K562 (cell line): ENCODE results near the gene ANKLE1. TPM values are rescaled to one million over a fixed set of nuclear protein-coding genes. Genes with fewer than 3 reads are reported as not detected.
A peak's percentile ranks its signal among the peaks of the same experiment; 100 is the strongest.

Experiments
- CEBPZ ChIP-seq: fragments of 150-350 bp; IDR thresholded peaks from 2 replicates; pipeline ENCODE4 v1.6.1; 2014; ENCODE audit warnings: low read depth, mild to moderate bottlenecking, low read length, borderline replicate concordance
- CLOCK ChIP-seq: fragments of 250-450 bp; sonication (Bioruptor Pico); IDR thresholded peaks from 2 replicates; pipeline ENCODE4 v1.4.0; 2020; ENCODE audit warnings: mild to moderate bottlenecking, moderate library complexity, borderline replicate concordance
- E2F6 ChIP-seq, 2 experiments: IDR thresholded peaks; 2 replicates each; pipeline ENCODE4 v1.6.1; 2011; ENCODE audit warnings: borderline replicate concordance in 1 of 2, control low read depth in 1 of 2, low read depth in 1 of 2, low read length in 1 of 2, mild to moderate bottlenecking in 1 of 2, mixed read lengths in 1 of 2, moderate library complexity in 1 of 2; ENCODE audit not compliant: insufficient read depth in 1 of 2, insufficient read length in 1 of 2, poor library complexity in 1 of 2, severe bottlenecking in 1 of 2; ENCODE audit errors: extremely low read depth in 1 of 2
- ELK1 ChIP-seq: sonication (generic); formaldehyde crosslinking; IDR thresholded peaks from 2 replicates; pipeline ENCODE4 v1.8.1; 2022; ENCODE audit warnings: missing genetic modification reagents
- ERF ChIP-seq: fragments of 450-650 bp; formaldehyde crosslinking; IDR thresholded peaks from 2 replicates; pipeline ENCODE4 v1.4.0; 2020; ENCODE audit warnings: mild to moderate bottlenecking, mixed read lengths
- KLF10 ChIP-seq: fragments of 250-450 bp; sonication (Bioruptor Pico); IDR thresholded peaks from 2 replicates; pipeline ENCODE4 v1.6.1; 2021; ENCODE audit warnings: matching md5 sums
- SRF ChIP-seq, 2 experiments: fragments of 250-450, 450-650 bp in 1 of 2; sonication (Bioruptor Pico) in 1 of 2; sonication (generic) in 1 of 2; formaldehyde crosslinking; IDR thresholded peaks; 2 replicates each; pipeline versions ENCODE4 v1.5.0 to v1.5.1; 2020 to 2022; ENCODE audit warnings: mild to moderate bottlenecking in 1 of 2, missing genetic modification reagents in 1 of 2
- TRIM24 ChIP-seq, 2 experiments: fragments of 450-650 bp; IDR thresholded peaks; 2 replicates each; pipeline ENCODE4 v1.6.1; 2016
- ZBTB11 ChIP-seq, 3 experiments: fragments of 200-800 bp in 1 of 3; fragments of 250-450 bp in 1 of 3; fragments of 450-650 bp in 1 of 3; sonication (Bioruptor Pico) in 1 of 3; sonication (Bioruptor generic) in 1 of 3; formaldehyde crosslinking in 1 of 3; IDR thresholded peaks; 2 replicates each; pipeline versions ENCODE4 v1.6.1 to v1.8.0; 2016 to 2022; ENCODE audit warnings: mild to moderate bottlenecking in 2 of 3, missing genetic modification characterization in 2 of 3, missing compliant biosample characterization in 1 of 3, moderate library complexity in 1 of 3
- ZNF445 ChIP-seq: fragments of 250-450 bp; sonication (Bioruptor Pico); IDR thresholded peaks from 2 replicates; pipeline ENCODE4 v1.4.0; 2020; ENCODE audit warnings: low read depth, mild to moderate bottlenecking, moderate library complexity
- polyA plus RNA-seq, 8 experiments: library from polyadenylated mRNA; depleted of rRNA in 4 of 8; stranded (reverse) in 5 of 8; unstranded in 3 of 8; fragments of >200 nt; fragmentation: Nextera tagmentation in 2 of 8; fragmentation: Illumina TruSeq in 1 of 8; extraction: Ambion mirVana in 2 of 8; extraction: Trizol in 1 of 8; gene quantifications; 2 replicates each; pipeline versions ENCODE4 v1.2.1 to v1.2.3, GENCODE V29; 2011 to 2014; ENCODE audit warnings: inconsistent platforms in 1 of 8, missing spikeins in 1 of 8
- total RNA-seq, 7 experiments: library from RNA; depleted of rRNA in 6 of 7; stranded (reverse); fragments of >200 nt in 6 of 7; fragmentation: Illumina TruSeq in 2 of 7; extraction: Trizol in 2 of 7; gene quantifications; 2 replicates each; pipeline versions ENCODE4 v1.2.1 to v1.2.3, GENCODE V29; 2011 to 2021; ENCODE audit warnings: low replicate concordance in 1 of 7

Gene ANKLE1
- total and polyA plus RNA-seq, 9 of the 15 experiments (the other 6 are each of a cell fraction or from before 2014, with no cell fraction given) = 0.63 to 9.2 (median 2.9) TPM

GRCh38 chr19:17334414-17335409, 53.0 kb downstream of the ANKLE1 start, which contains the start of gene ANO8 (continued):
- no peak for TF ChIP-seq ZNF445
- TF ChIP-seq CEBPZ = no peak
- TF ChIP-seq ELK1 (CRISPR knock-in tag) = no peak
- no peak for TF ChIP-seq TRIM24 (IDR thresholded peaks at IDR 0.05)
- TF ChIP-seq ZBTB11 (CRISPR knock-in tag; IDR thresholded peaks at IDR 0.05) = peak in 1 of 3 experiments; percentile 96; a peak in 4 of 6 replicates
- TF ChIP-seq KLF10 (CRISPR knock-in tag) = no peak
- peak; percentile 93; the same call in 1 of the 2 replicates for TF ChIP-seq ERF
- no peak for TF ChIP-seq CLOCK (CRISPR knock-in tag)
- peak; percentile 88 to 93 for TF ChIP-seq E2F6 (IDR thresholded peaks at IDR 0.05; ENCODE audit: borderline replicate concordance in 1 of 2, extremely low read depth in 1 of 2, insufficient read depth in 1 of 2, insufficient read length in 1 of 2, low read depth in 1 of 2, low read length in 1 of 2, poor library complexity in 1 of 2, severe bottlenecking in 1 of 2)
- peak in 1 of 2 experiments; percentile 57; a peak in 1 of 4 replicates for TF ChIP-seq SRF (CRISPR knock-in tag; IDR thresholded peaks at IDR 0.05)
